HepG2 (cell line): ENCODE data around the gene PLS1. TPM values are rescaled to one million over a fixed set of nuclear protein-coding genes. Genes with fewer than 3 reads are reported as not detected.

Experiments
- AKAP8 ChIP-seq: sonication (generic); formaldehyde crosslinking; IDR thresholded peaks from 2 replicates; pipeline ENCODE4 v1.5.1; 2020; ENCODE audit warnings: mild to moderate bottlenecking, missing genetic modification reagents
- IRF2 ChIP-seq: IDR thresholded peaks from 2 replicates; pipeline ENCODE4 v1.6.1; 2018; ENCODE audit warnings: missing genetic modification reagents, missing compliant biosample characterization
- STAT6 ChIP-seq: sonication (generic); formaldehyde crosslinking; IDR thresholded peaks from 2 replicates; pipeline ENCODE4 v1.4.0; 2020; ENCODE audit warnings: missing genetic modification reagents, mild to moderate bottlenecking, borderline replicate concordance
- ZBTB40 ChIP-seq, 2 experiments: fragments of 450-650 bp in 1 of 2; sonication (generic) in 1 of 2; formaldehyde crosslinking in 1 of 2; IDR thresholded peaks; 2 replicates each; pipeline versions ENCODE4 v1.6.1 to v1.8.0; 2016 to 2022; ENCODE audit warnings: antibody characterized with exemption in 1 of 2, mild to moderate bottlenecking in 1 of 2, missing genetic modification reagents in 1 of 2
- ZNF382 ChIP-seq: sonication (generic); formaldehyde crosslinking; IDR thresholded peaks from 2 replicates; pipeline ENCODE4 v1.5.0; 2020; ENCODE audit warnings: missing genetic modification reagents, mild to moderate bottlenecking, borderline replicate concordance
- ZNF513 ChIP-seq: sonication (generic); formaldehyde crosslinking; conservative IDR thresholded peaks from 2 replicates; pipeline ENCODE4 v1.5.0; 2020; ENCODE audit warnings: missing genetic modification reagents
- polyA plus RNA-seq, 8 experiments: library from polyadenylated mRNA; depleted of rRNA in 3 of 8; stranded (reverse) in 7 of 8; unstranded in 1 of 8; fragments of >200 nt; fragmentation: Illumina TruSeq in 4 of 8; extraction: Trizol in 4 of 8; gene quantifications; 2 replicates each; pipeline versions ENCODE4 v1.2.1 to v1.2.3, GENCODE V29; 2011 to 2016; ENCODE audit warnings: low read depth in 4 of 8, missing spikeins in 1 of 8, mixed read lengths in 1 of 8; ENCODE audit not compliant: insufficient read depth in 1 of 8
- total RNA-seq, 5 experiments: library from RNA; depleted of rRNA; stranded (reverse); fragments of >200 nt; fragmentation: Illumina TruSeq; extraction: Trizol; gene quantifications; 2 replicates each; pipeline ENCODE4 v1.2.3, GENCODE V29; 2016; ENCODE audit warnings: low read depth in 1 of 5
- TF ChIP-seq, protein P1 (sequence below): sonication (generic); formaldehyde crosslinking; IDR thresholded peaks from 2 replicates; pipeline ENCODE4 v1.4.0; 2020; ENCODE audit warnings: missing genetic modification reagents, borderline replicate concordance
- TF ChIP-seq, protein P2 (sequence below): fragments of 450-650 bp; IDR thresholded peaks from 2 replicates; pipeline ENCODE4 v1.6.1; 2016
- TF ChIP-seq, protein P3 (sequence below): IDR thresholded peaks from 2 replicates; pipeline ENCODE4 v1.6.1; 2016

Gene PLS1
- total and polyA plus RNA-seq, 2 of the 13 experiments (the other 11 are each of a cell fraction or from before 2014, with no cell fraction given): 11.2 to 21.1 TPM

DNA sequence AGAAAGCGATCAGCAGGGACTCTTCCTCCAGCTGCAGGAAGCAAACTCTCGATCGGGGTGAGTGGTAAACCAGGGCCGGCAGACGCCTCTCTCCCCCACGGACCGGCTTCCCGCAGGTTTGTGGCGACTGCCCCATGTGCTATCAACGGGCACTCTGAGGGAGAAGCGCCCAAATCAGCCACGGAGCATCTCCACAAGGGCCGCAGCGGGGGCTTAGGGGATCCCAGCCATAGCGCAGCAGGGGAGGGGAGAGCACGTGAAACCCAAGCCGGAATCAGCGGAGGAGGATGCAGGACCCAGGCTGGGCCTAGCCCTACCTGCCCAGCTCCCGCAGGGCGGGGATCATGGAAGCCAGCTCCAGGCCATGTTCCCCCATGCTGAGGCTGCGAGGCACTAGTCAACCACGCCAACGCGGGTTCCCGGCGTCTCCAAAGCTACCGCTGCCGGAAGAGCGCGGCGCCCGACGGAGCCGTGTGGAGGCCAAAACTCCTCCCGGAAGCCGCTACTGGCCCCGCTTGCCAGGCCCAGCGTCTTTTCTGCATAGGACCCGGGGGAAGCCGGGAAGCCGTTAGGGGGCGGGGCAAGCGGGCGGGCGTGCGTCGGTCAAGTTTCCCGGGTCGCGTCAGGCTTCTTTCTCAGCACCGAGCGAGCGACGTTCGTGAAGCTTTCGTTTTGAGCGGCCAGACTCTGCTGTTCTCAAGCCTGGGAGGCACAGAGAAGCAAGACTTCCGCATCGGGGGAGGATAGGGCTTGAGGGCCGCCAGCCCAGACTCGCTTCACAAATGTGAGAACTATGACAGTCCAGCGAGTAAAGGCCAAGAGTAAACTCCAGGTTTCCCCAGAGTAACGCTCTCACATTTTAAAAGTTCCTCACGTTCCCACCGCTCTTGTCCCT, 17.6 kb upstream of the PLS1 start, which contains the start of gene ATR (continued):
- TF ChIP-seq ZBTB40 (IDR thresholded peaks at IDR 0.05) (no peak), ZBTB40 (CRISPR knock-in tag; IDR thresholded peaks at IDR 0.05) (peak; percentile 91; the same call in 1 of the 2 replicates), STAT6 (CRISPR knock-in tag) (no peak; the same call in 1 of the 2 replicates), AKAP8 (no peak), ZNF513 (no peak), IRF2 (CRISPR knock-in tag) (peak; percentile 99), ZNF382 (CRISPR knock-in tag) (no peak)
- TF ChIP-seq, protein P1, sequence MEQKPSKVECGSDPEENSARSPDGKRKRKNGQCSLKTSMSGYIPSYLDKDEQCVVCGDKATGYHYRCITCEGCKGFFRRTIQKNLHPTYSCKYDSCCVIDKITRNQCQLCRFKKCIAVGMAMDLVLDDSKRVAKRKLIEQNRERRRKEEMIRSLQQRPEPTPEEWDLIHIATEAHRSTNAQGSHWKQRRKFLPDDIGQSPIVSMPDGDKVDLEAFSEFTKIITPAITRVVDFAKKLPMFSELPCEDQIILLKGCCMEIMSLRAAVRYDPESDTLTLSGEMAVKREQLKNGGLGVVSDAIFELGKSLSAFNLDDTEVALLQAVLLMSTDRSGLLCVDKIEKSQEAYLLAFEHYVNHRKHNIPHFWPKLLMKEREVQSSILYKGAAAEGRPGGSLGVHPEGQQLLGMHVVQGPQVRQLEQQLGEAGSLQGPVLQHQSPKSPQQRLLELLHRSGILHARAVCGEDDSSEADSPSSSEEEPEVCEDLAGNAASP (CRISPR knock-in tag): peak; percentile 94
- TF ChIP-seq, protein P2, sequence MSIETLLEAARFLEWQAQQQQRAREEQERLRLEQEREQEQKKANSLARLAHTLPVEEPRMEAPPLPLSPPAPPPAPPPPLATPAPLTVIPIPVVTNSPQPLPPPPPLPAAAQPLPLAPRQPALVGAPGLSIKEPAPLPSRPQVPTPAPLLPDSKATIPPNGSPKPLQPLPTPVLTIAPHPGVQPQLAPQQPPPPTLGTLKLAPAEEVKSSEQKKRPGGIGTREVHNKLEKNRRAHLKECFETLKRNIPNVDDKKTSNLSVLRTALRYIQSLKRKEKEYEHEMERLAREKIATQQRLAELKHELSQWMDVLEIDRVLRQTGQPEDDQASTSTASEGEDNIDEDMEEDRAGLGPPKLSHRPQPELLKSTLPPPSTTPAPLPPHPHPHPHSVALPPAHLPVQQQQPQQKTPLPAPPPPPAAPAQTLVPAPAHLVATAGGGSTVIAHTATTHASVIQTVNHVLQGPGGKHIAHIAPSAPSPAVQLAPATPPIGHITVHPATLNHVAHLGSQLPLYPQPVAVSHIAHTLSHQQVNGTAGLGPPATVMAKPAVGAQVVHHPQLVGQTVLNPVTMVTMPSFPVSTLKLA: peak; percentile 39; the same call in 1 of the 2 replicates
- TF ChIP-seq, protein P3, sequence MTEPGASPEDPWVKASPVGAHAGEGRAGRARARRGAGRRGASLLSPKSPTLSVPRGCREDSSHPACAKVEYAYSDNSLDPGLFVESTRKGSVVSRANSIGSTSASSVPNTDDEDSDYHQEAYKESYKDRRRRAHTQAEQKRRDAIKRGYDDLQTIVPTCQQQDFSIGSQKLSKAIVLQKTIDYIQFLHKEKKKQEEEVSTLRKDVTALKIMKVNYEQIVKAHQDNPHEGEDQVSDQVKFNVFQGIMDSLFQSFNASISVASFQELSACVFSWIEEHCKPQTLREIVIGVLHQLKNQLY (CRISPR knock-in tag): peak; percentile 68; the same call in 1 of the 2 replicates
